ENCODE results near the gene AMOT. TPM values are rescaled to one million over a fixed set of nuclear protein-coding genes. Genes with fewer than 3 reads are reported as not detected.

The AMOT gene
- total and polyA plus RNA-seq, 2 experiments from 2014 or later, result 2.1 to 5.4 TPM

DNA sequence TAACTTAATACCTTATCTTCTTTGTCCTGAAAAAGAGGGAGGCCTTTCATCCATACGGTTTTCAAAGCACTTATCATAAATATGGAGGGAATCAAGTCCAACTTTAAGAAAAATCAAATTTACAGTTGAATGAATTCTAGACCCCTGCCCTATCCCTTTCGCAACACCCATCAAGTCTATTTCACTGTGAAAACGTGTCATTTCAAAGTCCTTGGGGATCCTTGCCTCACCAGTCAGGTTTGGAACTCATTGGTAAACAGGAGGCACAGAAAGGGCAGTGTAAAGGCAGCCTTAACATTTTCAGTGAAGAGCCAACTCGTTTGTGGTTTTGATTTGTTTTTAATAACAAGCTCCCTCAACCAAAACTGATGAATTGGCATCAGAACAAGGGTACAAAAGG is 66.5 kb downstream of the AMOT start:
- TF ChIP-seq ZNF331 (CRISPR knock-in tag; IDR thresholded peaks at IDR 0.05; ENCODE audit: low read depth), result no peak
- TF ChIP-seq, protein P1, sequence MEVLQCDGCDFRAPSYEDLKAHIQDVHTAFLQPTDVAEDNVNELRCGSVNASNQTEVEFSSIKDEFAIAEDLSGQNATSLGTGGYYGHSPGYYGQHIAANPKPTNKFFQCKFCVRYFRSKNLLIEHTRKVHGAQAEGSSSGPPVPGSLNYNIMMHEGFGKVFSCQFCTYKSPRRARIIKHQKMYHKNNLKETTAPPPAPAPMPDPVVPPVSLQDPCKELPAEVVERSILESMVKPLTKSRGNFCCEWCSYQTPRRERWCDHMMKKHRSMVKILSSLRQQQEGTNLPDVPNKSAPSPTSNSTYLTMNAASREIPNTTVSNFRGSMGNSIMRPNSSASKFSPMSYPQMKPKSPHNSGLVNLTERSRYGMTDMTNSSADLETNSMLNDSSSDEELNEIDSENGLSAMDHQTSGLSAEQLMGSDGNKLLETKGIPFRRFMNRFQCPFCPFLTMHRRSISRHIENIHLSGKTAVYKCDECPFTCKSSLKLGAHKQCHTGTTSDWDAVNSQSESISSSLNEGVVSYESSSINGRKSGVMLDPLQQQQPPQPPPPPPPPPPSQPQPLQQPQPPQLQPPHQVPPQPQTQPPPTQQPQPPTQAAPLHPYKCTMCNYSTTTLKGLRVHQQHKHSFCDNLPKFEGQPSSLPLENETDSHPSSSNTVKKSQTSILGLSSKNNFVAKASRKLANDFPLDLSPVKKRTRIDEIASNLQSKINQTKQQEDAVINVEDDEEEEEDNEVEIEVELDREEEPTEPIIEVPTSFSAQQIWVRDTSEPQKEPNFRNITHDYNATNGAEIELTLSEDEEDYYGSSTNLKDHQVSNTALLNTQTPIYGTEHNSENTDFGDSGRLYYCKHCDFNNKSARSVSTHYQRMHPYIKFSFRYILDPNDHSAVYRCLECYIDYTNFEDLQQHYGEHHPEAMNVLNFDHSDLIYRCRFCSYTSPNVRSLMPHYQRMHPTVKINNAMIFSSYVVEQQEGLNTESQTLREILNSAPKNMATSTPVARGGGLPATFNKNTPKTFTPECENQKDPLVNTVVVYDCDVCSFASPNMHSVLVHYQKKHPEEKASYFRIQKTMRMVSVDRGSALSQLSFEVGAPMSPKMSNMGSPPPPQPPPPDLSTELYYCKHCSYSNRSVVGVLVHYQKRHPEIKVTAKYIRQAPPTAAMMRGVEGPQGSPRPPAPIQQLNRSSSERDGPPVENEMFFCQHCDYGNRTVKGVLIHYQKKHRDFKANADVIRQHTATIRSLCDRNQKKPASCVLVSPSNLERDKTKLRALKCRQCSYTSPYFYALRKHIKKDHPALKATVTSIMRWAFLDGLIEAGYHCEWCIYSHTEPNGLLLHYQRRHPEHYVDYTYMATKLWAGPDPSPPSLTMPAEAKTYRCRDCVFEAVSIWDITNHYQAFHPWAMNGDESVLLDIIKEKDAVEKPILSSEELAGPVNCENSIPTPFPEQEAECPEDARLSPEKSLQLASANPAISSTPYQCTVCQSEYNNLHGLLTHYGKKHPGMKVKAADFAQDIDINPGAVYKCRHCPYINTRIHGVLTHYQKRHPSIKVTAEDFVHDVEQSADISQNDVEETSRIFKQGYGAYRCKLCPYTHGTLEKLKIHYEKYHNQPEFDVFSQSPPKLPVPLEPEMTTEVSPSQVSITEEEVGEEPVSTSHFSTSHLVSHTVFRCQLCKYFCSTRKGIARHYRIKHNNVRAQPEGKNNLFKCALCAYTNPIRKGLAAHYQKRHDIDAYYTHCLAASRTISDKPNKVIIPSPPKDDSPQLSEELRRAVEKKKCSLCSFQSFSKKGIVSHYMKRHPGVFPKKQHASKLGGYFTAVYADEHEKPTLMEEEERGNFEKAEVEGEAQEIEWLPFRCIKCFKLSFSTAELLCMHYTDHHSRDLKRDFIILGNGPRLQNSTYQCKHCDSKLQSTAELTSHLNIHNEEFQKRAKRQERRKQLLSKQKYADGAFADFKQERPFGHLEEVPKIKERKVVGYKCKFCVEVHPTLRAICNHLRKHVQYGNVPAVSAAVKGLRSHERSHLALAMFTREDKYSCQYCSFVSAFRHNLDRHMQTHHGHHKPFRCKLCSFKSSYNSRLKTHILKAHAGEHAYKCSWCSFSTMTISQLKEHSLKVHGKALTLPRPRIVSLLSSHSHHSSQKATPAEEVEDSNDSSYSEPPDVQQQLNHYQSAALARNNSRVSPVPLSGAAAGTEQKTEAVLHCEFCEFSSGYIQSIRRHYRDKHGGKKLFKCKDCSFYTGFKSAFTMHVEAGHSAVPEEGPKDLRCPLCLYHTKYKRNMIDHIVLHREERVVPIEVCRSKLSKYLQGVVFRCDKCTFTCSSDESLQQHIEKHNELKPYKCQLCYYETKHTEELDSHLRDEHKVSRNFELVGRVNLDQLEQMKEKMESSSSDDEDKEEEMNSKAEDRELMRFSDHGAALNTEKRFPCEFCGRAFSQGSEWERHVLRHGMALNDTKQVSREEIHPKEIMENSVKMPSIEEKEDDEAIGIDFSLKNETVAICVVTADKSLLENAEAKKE (CRISPR knock-in tag; IDR thresholded peaks at IDR 0.05), result no peak
- TF ChIP-seq, protein P2, sequence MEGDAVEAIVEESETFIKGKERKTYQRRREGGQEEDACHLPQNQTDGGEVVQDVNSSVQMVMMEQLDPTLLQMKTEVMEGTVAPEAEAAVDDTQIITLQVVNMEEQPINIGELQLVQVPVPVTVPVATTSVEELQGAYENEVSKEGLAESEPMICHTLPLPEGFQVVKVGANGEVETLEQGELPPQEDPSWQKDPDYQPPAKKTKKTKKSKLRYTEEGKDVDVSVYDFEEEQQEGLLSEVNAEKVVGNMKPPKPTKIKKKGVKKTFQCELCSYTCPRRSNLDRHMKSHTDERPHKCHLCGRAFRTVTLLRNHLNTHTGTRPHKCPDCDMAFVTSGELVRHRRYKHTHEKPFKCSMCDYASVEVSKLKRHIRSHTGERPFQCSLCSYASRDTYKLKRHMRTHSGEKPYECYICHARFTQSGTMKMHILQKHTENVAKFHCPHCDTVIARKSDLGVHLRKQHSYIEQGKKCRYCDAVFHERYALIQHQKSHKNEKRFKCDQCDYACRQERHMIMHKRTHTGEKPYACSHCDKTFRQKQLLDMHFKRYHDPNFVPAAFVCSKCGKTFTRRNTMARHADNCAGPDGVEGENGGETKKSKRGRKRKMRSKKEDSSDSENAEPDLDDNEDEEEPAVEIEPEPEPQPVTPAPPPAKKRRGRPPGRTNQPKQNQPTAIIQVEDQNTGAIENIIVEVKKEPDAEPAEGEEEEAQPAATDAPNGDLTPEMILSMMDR (conservative IDR thresholded peaks at IDR 0.05; ENCODE audit: low read depth in 2 of 2), result no peak

DNA sequence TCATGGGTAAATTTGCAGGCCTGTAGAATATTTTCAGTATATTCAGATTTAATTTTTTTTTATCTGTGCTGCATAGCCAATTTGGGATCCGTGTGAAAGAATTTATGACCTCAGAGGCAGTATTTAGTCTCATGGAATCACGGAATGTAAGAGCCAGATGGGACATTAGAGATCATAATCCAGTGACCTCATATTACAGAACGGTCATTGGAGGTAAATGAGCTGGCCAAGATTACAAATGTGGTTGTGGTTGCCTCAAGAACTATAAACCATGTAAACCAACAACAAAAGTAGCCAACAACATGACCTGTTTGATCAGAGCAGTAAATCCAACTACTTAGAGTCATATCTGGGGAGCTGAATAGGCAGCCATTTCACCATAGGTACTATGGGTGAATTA is 71.6 kb downstream of the AMOT start:
- no peak for ATAC-seq
- Histone ChIP-seq H3K79me2 (replicated peaks; ENCODE audit: insufficient read depth) (no peaks in the 10 kb centered on the region), H3K4me3 (no peak overlapping the region), H3F3A (replicated peaks; ENCODE audit: low read depth) (no peaks in the 10 kb centered on the region), H3K27ac (ENCODE audit: low read depth) (no peak overlapping the region), H3K27me3 (ENCODE audit: insufficient read depth) (no peaks in the 10 kb centered on the region), H3K4me2 (no peak overlapping the region), H3K36me3 (ENCODE audit: insufficient read depth) (no peaks in the 10 kb centered on the region), H3K9me2 (ENCODE audit: insufficient read depth) (no peaks in the 10 kb centered on the region), H4K20me1 (replicated peaks; ENCODE audit: insufficient read depth) (no peaks in the 10 kb centered on the region), H3K4me1 (ENCODE audit: insufficient read depth) (no peaks in the 10 kb centered on the region), H2AFZ (no peak overlapping the region)
- H3K9me3 Mint-ChIP-seq, result no peaks in the 10 kb centered on the region; the same call in 2 of the 3 replicates
- DNase-seq (ENCODE audit: low spot score), result no peak
- H3K27me3 Mint-ChIP-seq (ENCODE audit: insufficient read depth, low read depth, poor library complexity), result no peaks in the 10 kb centered on the region
- no peaks in the 10 kb centered on the region for H3K36me3 Mint-ChIP-seq (ENCODE audit: low read depth)
- H3K4me3 Mint-ChIP-seq, result no peak overlapping the region
- no peak overlapping the region for H3K27ac Mint-ChIP-seq
- no peaks in the 10 kb centered on the region for H3K4me1 Mint-ChIP-seq
- TF ChIP-seq CREB1 (CRISPR knock-in tag; IDR thresholded peaks at IDR 0.05; ENCODE audit: low read depth) (no peak), EZH2phosphoT487 (IDR thresholded peaks at IDR 0.05; ENCODE audit: unreplicated experiment) (no peak)
- TF ChIP-seq, protein P3, sequence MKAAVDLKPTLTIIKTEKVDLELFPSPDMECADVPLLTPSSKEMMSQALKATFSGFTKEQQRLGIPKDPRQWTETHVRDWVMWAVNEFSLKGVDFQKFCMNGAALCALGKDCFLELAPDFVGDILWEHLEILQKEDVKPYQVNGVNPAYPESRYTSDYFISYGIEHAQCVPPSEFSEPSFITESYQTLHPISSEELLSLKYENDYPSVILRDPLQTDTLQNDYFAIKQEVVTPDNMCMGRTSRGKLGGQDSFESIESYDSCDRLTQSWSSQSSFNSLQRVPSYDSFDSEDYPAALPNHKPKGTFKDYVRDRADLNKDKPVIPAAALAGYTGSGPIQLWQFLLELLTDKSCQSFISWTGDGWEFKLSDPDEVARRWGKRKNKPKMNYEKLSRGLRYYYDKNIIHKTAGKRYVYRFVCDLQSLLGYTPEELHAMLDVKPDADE (IDR thresholded peaks at IDR 0.05), result no peak

More for the DNA sequence above, 66.5 kb downstream of the AMOT start:
- Histone ChIP-seq H3K79me2 (replicated peaks; ENCODE audit: insufficient read depth) (no peaks in the 10 kb centered on the region), H3K4me3 (no peak overlapping the region), H3K9me2 (ENCODE audit: insufficient read depth) (no peaks in the 10 kb centered on the region), H3K36me3 (ENCODE audit: insufficient read depth) (no peaks in the 10 kb centered on the region), H4K20me1 (replicated peaks; ENCODE audit: insufficient read depth) (no peaks in the 10 kb centered on the region), H3K27ac (ENCODE audit: low read depth) (no peak overlapping the region), H3K4me2 (no peak overlapping the region), H2AFZ (no peak overlapping the region), H3F3A (replicated peaks; ENCODE audit: low read depth) (no peaks in the 10 kb centered on the region), H3K27me3 (ENCODE audit: insufficient read depth) (no peaks in the 10 kb centered on the region), H3K4me1 (ENCODE audit: insufficient read depth) (no peaks in the 10 kb centered on the region)
- H3K4me1 Mint-ChIP-seq, result no peaks in the 10 kb centered on the region
- DNase-seq (ENCODE audit: low spot score) (no peak), ATAC-seq (no peak)
- H3K27ac Mint-ChIP-seq, result no peak overlapping the region
- no peaks in the 10 kb centered on the region; the same call in 2 of the 3 replicates for H3K9me3 Mint-ChIP-seq
- H3K4me3 Mint-ChIP-seq, result no peak overlapping the region
- peaks cover 3% of the 10 kb centered on the region; the same call in 1 of the 3 replicates for H3K36me3 Mint-ChIP-seq (ENCODE audit: low read depth)
- no peaks in the 10 kb centered on the region for H3K27me3 Mint-ChIP-seq (ENCODE audit: insufficient read depth, low read depth, poor library complexity)

Data from GM23338 (cell line).